Activated naive CD4-positive, alpha-beta T cell treated with anti-CD3 and anti-CD28 coated beads, Interleukin-2, amount 10 ng/mL, durations not matched to agents 7 days and 5 days (primary cell): ENCODE measurements around the gene TMEM38B.

ENCODE experiments used
- CTCF ChIA-PET: fragments of 350-600 bp; sonication (Branson Sonifier 250); formaldehyde crosslinking; loops from one replicate; lab custom pipeline; 2021; ENCODE audit warnings: antibody characterized with exemption; lab: Charles Lee
- DNase-seq: peaks from one replicate; pipeline ENCODE4 v3.0.0-alpha.2; 2020
- H3K27ac Mint-ChIP-seq: one replicate; pipeline ENCODE4 v1.8.0; 2021; ENCODE audit warnings: mild to moderate bottlenecking, moderate library complexity, mixed read lengths
- H3K27me3 Mint-ChIP-seq: one replicate; pipeline ENCODE4 v1.8.0; 2021; ENCODE audit warnings: mild to moderate bottlenecking, mixed read lengths
- H3K36me3 Mint-ChIP-seq: one replicate; pipeline ENCODE4 v1.8.0; 2021; ENCODE audit warnings: mixed read lengths
- H3K4me1 Mint-ChIP-seq: one replicate; pipeline ENCODE4 v1.8.0; 2021; ENCODE audit warnings: mixed read lengths
- H3K4me3 Mint-ChIP-seq: one replicate; pipeline ENCODE4 v1.8.0; 2021; ENCODE audit warnings: mild to moderate bottlenecking, moderate library complexity, mixed read lengths
- H3K9me3 Mint-ChIP-seq: one replicate; pipeline ENCODE4 v1.8.0; 2021; ENCODE audit warnings: mixed read lengths

The TMEM38B gene

DNA sequence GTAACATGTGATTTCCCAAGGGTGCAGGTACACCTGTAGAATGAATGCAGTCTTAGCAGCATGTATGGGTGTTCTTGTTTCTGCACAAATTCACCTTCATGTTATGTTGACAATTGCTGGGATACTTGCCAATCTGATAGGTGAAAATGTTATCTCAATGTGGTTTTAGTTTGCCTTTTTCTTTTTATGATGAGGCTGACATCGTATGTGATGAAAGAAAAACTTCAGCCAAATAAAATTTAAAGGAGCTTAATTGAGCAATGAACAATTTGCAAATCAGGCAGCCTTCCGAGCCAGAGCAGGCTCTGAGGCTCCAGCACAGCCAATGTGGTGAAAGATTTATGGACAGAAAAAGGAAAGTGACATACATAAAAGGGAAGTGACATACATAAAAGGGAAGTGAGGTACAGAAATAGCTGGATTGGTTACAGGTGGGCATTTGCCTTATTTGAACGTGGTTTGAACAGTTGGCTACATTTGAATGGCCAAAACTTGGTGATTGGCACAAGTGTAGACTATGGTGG, 21.6 kb upstream of the TMEM38B start:
- H3K27ac Mint-ChIP-seq, result no peak overlapping the region
- no peak for DNase-seq
- H3K9me3 Mint-ChIP-seq, result no peaks in the 10 kb centered on the region
- H3K4me3 Mint-ChIP-seq, result no peak overlapping the region
- H3K27me3 Mint-ChIP-seq, result peaks cover 4% of the 10 kb centered on the region
- CTCF ChIA-PET, result no interaction called here
- no peaks in the 10 kb centered on the region for H3K36me3 Mint-ChIP-seq
- H3K4me1 Mint-ChIP-seq, result no peaks in the 10 kb centered on the region

DNA sequence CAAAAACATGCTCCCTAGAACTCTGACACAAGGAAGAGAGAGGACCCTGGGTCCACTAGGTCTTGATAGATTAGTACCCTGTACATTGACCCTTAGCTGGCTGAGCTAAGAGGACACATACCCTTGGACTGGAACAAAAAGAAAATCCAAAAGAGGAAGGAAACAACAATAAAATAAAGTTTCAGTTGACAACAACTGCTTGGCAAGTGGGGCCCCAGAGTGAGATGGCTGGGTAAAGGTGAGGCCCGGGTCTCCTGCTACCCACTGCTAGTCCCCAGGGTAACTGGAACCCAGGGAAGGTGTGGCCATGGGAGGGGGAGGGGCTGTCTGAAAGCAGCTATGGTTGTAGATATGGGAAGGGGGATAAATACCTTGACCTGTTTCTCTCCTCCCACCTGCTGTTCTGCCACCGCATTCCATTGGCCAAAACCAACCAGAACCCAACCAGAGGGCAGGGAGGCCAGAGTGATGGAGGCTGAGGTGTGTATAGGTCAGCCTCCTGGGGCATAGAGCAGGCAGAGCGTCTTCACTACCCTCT, 20.4 kb upstream of the TMEM38B start:
- H3K4me3 Mint-ChIP-seq, result no peak overlapping the region
- H3K9me3 Mint-ChIP-seq, result no peaks in the 10 kb centered on the region
- H3K4me1 Mint-ChIP-seq, result no peaks in the 10 kb centered on the region
- no peak for DNase-seq
- H3K27me3 Mint-ChIP-seq, result peaks cover 4% of the 10 kb centered on the region
- H3K36me3 Mint-ChIP-seq, result no peaks in the 10 kb centered on the region
- CTCF ChIA-PET, result no interaction called here
- no peak overlapping the region for H3K27ac Mint-ChIP-seq

DNA sequence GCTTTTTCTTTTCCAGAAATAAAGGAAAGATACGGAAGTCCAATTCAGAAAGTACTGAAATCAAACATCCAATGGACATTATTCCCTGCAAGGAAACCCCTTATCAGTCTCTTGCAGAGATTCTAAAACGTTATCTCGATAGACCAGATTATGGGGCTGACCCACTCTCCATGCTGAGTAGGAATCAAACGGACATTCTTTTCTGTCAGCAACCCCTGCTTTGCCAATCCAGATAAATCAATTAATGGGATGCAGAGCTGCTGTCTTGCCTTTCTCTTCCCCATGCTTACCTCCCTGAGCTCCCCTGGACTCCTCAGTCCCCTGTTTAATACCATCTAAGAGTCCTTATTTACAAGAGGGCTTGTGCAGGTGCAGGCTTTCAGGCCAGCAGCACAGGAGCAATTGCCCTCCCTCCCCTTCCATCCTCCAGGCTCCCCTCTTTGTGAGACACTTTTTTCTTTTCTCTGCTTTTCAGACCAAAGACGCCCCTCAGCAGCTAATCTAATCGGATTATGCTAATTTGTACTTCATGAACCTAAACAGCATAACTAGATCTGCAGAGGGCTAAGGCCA, 17.9 kb upstream of the TMEM38B start:
- Mint-ChIP-seq H3K4me1 (no peaks in the 10 kb centered on the region), H3K27ac (no peak overlapping the region), H3K36me3 (no peaks in the 10 kb centered on the region), H3K4me3 (no peak overlapping the region), H3K9me3 (no peaks in the 10 kb centered on the region), H3K27me3 (peaks cover 4% of the 10 kb centered on the region)
- DNase-seq, result no peak
- CTCF ChIA-PET, result no interaction called here

DNA sequence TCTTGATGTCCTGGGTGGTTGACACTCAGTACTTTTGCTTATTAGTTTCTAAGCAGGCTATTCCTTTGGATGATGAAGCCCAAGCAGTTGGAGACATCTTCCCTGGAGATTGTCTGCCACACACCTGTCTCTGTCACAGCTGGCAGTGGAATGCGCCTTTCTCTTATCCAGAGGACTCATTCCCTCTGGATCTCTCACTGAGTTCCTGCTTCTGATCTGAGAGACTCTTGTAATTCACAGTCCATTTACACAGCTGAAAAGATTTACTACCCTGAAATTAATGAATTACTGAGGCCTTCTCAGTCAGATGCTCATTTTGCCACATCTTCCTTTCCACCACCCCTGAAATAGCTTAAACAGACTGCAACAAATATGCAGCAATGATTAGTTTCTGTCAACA, 16.2 kb upstream of the TMEM38B start:
- H3K36me3 Mint-ChIP-seq, result no peaks in the 10 kb centered on the region

DNA sequence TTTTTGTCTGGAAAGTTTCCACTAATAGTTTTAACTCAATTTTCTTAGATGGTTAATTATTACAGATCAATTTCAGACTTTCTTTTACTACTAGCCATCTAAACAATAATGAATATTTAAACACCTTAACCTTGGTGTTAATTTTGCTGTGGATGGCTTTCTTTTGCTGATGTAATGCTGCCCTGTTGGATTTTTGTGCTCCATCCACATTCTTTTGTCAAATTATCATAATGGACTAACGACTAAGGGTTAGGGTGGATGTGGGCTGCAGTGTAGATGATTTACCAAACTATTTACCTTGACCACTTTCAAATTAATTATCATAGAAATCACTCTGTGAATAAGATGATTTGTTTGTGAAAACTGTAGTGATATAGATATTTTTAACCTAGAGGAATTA, 15.6 kb upstream of the TMEM38B start:
- Mint-ChIP-seq H3K9me3 (no peaks in the 10 kb centered on the region), H3K4me3 (no peak overlapping the region)
- CTCF ChIA-PET, result no interaction called here

More for the DNA sequence above, 16.2 kb upstream of the TMEM38B start:
- CTCF ChIA-PET, result no interaction called here
- DNase-seq, result no peak
- no peaks in the 10 kb centered on the region for H3K4me1 Mint-ChIP-seq
- H3K4me3 Mint-ChIP-seq, result no peak overlapping the region
- H3K9me3 Mint-ChIP-seq, result no peaks in the 10 kb centered on the region
- no peak overlapping the region for H3K27ac Mint-ChIP-seq
- peaks cover 4% of the 10 kb centered on the region for H3K27me3 Mint-ChIP-seq

DNA sequence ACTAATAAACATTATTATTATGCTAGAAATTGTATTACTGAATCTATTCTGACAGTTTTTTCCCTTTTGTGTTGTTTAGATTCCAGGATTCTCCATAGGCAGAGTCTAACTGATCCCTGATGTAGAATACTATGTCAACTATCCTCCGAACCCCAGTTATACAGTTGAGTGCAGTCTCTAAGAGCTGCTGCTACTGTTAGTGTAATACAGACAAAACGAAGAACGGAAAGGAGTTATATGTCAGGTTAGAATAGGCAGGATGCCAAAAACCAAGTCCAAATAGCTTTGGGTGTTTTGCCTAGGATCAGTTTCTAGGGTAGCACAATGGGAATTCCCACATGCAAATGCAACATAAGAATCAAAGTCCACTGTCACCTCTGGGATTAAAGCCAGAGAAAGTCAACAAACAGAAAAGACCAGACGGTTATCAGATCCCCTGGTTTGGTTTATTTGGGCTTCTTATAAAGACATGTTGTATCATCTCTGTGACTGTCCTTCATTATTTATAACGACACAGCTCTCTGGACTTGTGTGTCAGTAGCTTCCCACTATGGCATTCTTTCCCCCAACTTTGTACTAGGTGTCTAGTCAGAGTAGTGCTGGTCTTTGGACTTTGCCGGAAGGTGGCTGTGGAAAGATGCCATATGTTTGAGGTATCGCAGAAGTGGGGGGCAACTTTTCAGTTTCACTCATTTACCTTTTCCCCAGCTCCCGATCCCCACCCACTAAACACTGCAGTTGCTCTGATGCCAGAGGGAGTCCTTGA, 14.9 kb upstream of the TMEM38B start:
- no peak overlapping the region for H3K4me3 Mint-ChIP-seq
- CTCF ChIA-PET, result interaction anchor here (1.7 kb wide), 1 partner anchor 39 kb away, joined by 8 read pairs; no protein-coding TSS in a partner anchor
- H3K9me3 Mint-ChIP-seq, result no peaks in the 10 kb centered on the region
- H3K27ac Mint-ChIP-seq, result no peak overlapping the region
- no peak for DNase-seq
- no peaks in the 10 kb centered on the region for H3K4me1 Mint-ChIP-seq
- no peaks in the 10 kb centered on the region for H3K36me3 Mint-ChIP-seq
- H3K27me3 Mint-ChIP-seq, result peaks cover 4% of the 10 kb centered on the region

More for the DNA sequence above, 15.6 kb upstream of the TMEM38B start:
- Mint-ChIP-seq H3K27ac (no peak overlapping the region), H3K36me3 (no peaks in the 10 kb centered on the region), H3K4me1 (no peaks in the 10 kb centered on the region), H3K27me3 (peaks cover 4% of the 10 kb centered on the region)
- no peak for DNase-seq

DNA sequence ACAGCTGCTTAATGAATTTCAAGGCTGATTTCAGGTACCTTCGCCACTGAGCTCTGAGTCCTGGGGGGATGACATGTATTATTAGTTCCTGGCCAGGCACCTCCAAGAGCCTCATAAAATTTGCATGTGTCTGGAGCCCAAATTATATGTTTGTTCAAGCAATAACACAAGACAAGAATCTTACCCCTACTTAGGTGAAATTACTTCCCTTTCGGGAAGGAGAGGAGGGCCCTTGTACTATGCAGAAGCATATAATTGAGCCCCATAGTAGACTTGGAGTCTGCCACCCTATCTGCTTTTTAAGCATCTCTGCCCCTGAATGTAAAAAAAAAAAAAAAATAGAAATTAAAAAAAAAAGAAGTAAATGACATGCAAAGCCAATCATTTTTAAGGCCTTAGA, 13.0 kb upstream of the TMEM38B start:
- CTCF ChIA-PET, result interaction anchor here (1.7 kb wide), 1 partner anchor 37 kb away, joined by 8 read pairs; no protein-coding TSS in a partner anchor
- no peak for DNase-seq
- Mint-ChIP-seq H3K36me3 (no peaks in the 10 kb centered on the region), H3K27me3 (peaks cover 4% of the 10 kb centered on the region), H3K27ac (no peak overlapping the region), H3K4me3 (no peak overlapping the region), H3K9me3 (no peaks in the 10 kb centered on the region), H3K4me1 (no peaks in the 10 kb centered on the region)

DNA sequence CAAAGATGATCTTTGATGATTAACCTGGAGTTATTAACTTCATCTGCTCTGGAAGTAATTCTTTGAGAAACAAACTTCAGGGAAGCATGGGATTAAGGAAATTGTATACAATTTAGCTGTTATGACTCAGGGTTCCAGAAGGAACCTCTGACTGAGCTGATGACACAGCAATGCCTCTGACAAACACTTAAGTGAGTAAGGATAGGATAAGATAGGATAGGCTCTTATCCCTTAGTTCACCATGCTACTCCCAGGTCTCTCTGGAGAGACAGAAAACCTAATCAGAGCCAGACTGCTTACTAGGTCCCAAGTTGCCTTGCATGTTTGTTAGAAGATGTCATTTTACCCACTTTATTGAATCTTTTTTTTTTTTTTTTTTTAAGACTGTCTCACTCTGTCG, 12.6 kb upstream of the TMEM38B start:
- no peak overlapping the region for H3K4me3 Mint-ChIP-seq
- H3K4me1 Mint-ChIP-seq, result no peaks in the 10 kb centered on the region
- DNase-seq, result no peak
- CTCF ChIA-PET, result no interaction called here
- H3K9me3 Mint-ChIP-seq, result no peaks in the 10 kb centered on the region
- peaks cover under 1% of the 10 kb centered on the region for H3K27me3 Mint-ChIP-seq
- H3K36me3 Mint-ChIP-seq, result no peaks in the 10 kb centered on the region
- H3K27ac Mint-ChIP-seq, result no peak overlapping the region

DNA sequence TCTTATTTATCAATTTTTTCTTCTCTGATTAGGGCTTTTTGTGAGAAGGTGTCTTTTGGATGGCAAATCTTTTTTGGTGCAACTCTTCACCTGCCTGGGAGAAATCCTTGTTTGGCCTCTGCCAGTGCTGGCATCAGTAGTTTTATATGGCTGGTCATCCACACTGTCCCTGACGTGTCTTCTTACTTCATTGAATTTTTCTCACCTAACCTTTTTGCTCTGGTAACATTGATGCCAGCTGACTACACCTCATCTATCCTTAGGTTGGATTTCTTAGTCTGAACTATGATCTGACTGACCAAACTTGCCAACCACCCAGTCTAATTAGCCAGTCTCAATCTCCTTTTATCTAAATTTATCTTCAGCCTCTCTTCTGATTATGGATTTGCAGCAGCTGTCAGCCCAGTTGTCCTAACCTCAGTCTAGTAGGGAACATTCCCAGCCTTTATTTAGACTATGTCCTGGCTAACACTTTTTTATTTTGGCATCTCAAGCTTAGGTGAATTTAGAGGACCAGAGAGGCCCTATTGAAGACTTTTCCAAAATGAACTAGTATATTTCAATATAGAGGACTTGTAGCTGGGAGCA, 10.6 kb upstream of the TMEM38B start:
- H3K36me3 Mint-ChIP-seq, result no peaks in the 10 kb centered on the region
- CTCF ChIA-PET, result no interaction called here
- no peaks in the 10 kb centered on the region for H3K4me1 Mint-ChIP-seq

DNA sequence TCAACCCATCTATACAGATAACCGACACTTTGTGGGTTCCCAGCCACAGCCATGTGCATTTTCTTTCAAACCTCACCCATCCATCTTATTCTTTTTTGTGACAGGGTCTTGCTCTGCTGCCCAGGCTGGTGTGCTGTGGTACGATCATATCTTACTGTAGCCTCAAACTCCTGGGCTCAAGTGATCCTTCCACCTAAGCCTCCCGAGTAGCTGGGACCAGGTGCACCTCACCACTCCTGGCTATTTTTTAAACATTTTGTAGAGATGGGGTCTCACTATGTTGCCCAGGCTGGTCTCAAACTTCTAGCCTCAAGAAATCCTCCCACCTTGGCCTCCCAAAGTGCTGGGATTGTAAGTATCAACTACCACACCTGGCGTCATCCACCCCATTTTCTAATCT, 7.4 kb upstream of the TMEM38B start:
- no peaks in the 10 kb centered on the region for H3K36me3 Mint-ChIP-seq

More for the DNA sequence above, 10.6 kb upstream of the TMEM38B start:
- Mint-ChIP-seq H3K27me3 (peaks cover 8% of the 10 kb centered on the region), H3K9me3 (no peaks in the 10 kb centered on the region), H3K27ac (no peak overlapping the region), H3K4me3 (no peak overlapping the region)
- no peak for DNase-seq

DNA sequence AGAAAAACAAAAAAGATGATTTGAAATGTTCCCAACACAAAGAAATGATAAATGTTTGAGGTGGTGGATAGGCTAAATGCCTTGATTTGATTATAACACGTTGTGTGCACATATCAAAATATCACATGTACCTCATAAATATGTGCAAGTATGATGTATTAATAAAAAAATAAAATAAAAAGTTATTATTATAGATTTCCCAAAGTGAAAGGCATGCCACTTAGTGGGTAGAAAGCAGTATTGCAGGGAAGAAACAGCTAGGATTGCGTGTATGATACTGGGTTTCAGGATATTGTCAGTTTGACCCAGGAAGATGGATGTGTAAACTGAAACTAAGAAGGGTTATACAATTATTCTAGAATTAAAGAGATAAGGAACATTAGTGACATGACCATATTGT, 3.6 kb upstream of the TMEM38B start:
- peaks cover 38% of the 10 kb centered on the region for H3K27me3 Mint-ChIP-seq
- CTCF ChIA-PET, result no interaction called here
- H3K4me3 Mint-ChIP-seq, result no peak overlapping the region
- no peaks in the 10 kb centered on the region for H3K9me3 Mint-ChIP-seq
- H3K27ac Mint-ChIP-seq, result no peak overlapping the region
- H3K36me3 Mint-ChIP-seq, result no peaks in the 10 kb centered on the region
- DNase-seq, result no peak
- H3K4me1 Mint-ChIP-seq, result peaks cover 13% of the 10 kb centered on the region

More for the DNA sequence above, 7.4 kb upstream of the TMEM38B start:
- no peak for DNase-seq
- H3K27me3 Mint-ChIP-seq, result peaks cover 23% of the 10 kb centered on the region
- CTCF ChIA-PET, result no interaction called here
- H3K9me3 Mint-ChIP-seq, result no peaks in the 10 kb centered on the region
- H3K27ac Mint-ChIP-seq, result no peak overlapping the region
- H3K4me3 Mint-ChIP-seq, result no peak overlapping the region
- H3K4me1 Mint-ChIP-seq, result no peaks in the 10 kb centered on the region

DNA sequence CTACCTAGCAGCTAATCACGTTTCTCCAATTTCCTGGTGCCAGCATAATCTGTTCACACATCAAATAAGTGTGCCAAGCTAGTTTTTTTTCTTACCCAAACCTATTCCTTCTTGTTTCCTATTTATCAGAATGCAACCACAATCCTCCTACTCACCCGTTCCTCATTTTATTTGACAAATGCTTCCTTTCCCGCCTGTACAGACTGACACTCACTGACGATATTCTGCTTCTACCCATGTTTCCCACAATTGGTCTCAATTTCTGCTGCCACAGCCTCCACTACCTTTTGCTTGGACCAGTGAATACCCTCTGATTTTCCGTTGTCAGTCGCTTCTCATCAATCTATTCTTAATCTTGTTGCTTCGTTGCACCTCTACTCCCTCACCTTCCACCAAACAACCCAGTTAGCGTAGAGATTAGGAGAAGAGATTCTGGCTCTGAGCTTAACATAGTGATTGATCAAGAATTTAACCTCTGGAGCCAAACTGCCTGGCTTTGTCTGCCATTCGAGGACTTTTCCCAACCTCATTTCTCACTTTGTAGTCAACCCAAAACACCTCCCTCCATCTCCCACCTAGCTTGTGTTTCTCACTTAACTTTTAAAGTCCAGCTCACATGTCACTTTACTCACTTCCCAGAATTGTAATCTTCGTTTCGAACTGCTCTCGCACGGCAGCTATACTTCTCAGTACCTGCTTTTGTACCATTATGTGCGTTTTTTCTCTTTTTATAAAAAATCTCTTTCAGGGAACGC, 729 bp upstream of the TMEM38B start:
- Mint-ChIP-seq H3K9me3 (no peaks in the 10 kb centered on the region), H3K27me3 (peaks cover 32% of the 10 kb centered on the region), H3K4me1 (peaks cover 16% of the 10 kb centered on the region), H3K36me3 (no peaks in the 10 kb centered on the region), H3K4me3 (peak overlapping the region; percentile 82), H3K27ac (peak overlapping the region; percentile 24)
- CTCF ChIA-PET, result interaction anchor here (0.7 to 1.6 kb wide), 4 partner anchors 25 to 247 kb away, joined by 3 to 4 read pairs (median 3); no protein-coding TSS in a partner anchor
- no peak for DNase-seq

DNA sequence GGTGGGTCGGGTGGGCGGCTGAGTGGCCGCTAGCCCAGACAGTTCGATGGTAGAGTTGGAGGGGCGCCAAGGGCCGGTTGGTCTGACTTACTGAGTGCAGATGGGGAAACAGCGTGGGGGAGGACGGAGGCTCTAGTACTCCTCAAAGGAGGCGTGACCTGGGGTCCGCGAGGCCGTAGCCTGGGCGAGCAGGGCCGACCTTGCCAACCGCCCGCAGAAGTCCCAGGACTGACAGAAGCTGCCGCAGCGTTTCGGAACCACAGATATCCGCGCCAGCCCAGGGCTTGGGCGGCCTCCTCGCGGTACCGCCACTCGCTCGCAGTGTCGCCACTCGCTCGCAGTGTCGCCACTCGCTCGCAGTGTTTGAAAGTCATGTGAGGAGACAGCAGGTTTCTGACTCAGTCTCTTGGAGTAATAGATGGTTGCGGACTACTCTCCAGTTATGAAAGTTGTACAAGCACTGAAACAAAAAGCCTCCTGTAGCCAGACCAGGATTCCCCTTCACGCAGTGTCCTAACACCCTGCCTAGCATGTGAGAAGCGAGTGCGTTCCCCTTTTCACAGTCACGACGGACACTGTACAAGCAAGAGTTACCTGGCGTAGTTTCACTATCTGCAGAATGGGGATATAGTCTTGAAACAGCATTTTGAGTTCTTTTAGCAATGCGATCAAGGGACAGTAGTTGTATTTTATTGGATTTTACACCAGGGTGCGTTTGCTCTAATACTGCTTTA, 674 bp downstream of the TMEM38B start:
- no peaks in the 10 kb centered on the region for H3K9me3 Mint-ChIP-seq
- H3K4me1 Mint-ChIP-seq, result peaks cover 16% of the 10 kb centered on the region
- H3K36me3 Mint-ChIP-seq, result no peaks in the 10 kb centered on the region
- peaks cover 20% of the 10 kb centered on the region for H3K27me3 Mint-ChIP-seq
- peak; percentile 59 for DNase-seq
- H3K27ac Mint-ChIP-seq, result peak overlapping the region; percentile 45
- H3K4me3 Mint-ChIP-seq, result peak overlapping the region; percentile 84
- CTCF ChIA-PET, result interaction anchor here (1.8 kb wide), 1 partner anchor 24 kb away, joined by 4 read pairs; no protein-coding TSS in a partner anchor
